GM12878 (cell line): ENCODE data around the gene IRS1. TPM values are rescaled to one million over a fixed set of nuclear protein-coding genes. Genes with fewer than 3 reads are reported as not detected.

Experiments used
- ATAC-seq: fragments of 200-7000 bp; cut with Tn5 transposase; 3 replicates; pipeline ENCODE4 v1.9.1; 2020; ENCODE audit warnings: mild to moderate bottlenecking, moderate library complexity
- BruUV-seq: library from RNA; stranded (reverse); fragments of 400-500 nt; replicated peaks from 2 replicates; lab custom pipeline; 2021; lab: Mats Ljungman, UMichigan
- CTCF ChIA-PET: fragments of 300-600 bp; sonication (Branson Sonifier 250); formaldehyde crosslinking; extraction: SDS; loops from one replicate; lab custom pipeline; 2021; ENCODE audit warnings: inconsistent platforms; lab: Yijun Ruan, JAX
- POLR2A ChIA-PET: fragments of 350-600 bp; formaldehyde crosslinking; extraction: SDS; loops from one replicate; lab custom pipeline; 2021; ENCODE audit warnings: inconsistent platforms; lab: Charles Lee
- RAD21 ChIA-PET: fragments of 300-600 bp; sonication (Branson Sonifier 250); formaldehyde crosslinking; loops from one replicate; lab custom pipeline; 2023; ENCODE audit warnings: antibody characterized with exemption; ENCODE audit not compliant: unreplicated experiment; lab: Charles Lee
- SMC1A ChIA-PET: fragments of 300-600 bp; sonication (Branson Sonifier 250); formaldehyde crosslinking; loops from one replicate; lab custom pipeline; 2023; ENCODE audit not compliant: unreplicated experiment, uncharacterized antibody; lab: Charles Lee
- DNase-seq: peaks from one replicate; pipeline ENCODE4 v3.0.0-alpha.2; 2011; ENCODE audit warnings: low read depth, low spot score
- FAIRE-seq: peaks from 3 replicates; lab custom pipeline; 2011; peaks lifted over from hg19 to GRCh38; lab: Jason Lieb, UNC
- H2AFZ ChIP-seq: 2 replicates; pipeline ENCODE4 v1.6.0; 2011; ENCODE audit warnings: low read depth, low read length, control low read depth; ENCODE audit not compliant: control insufficient read depth
- H3K27ac ChIP-seq: 2 replicates; pipeline ENCODE4 v1.5.1; 2011; ENCODE audit warnings: control low read depth; ENCODE audit not compliant: control insufficient read depth, insufficient read depth
- H3K27me3 ChIP-seq, 2 experiments: replicated peaks in 1 of 2; 2 replicates each; pipeline versions ENCODE4 v1.6.0 to v1.6.1; 2011; ENCODE audit warnings: low read length in 1 of 2; ENCODE audit not compliant: control insufficient read depth in 2 of 2, insufficient read depth in 2 of 2
- H3K36me3 ChIP-seq, 2 experiments: 2 replicates each; pipeline ENCODE4 v1.5.1; 2011; ENCODE audit warnings: low read length in 1 of 2; ENCODE audit not compliant: control insufficient read depth in 2 of 2, insufficient read depth in 2 of 2
- H3K4me1 ChIP-seq: 2 replicates; pipeline ENCODE4 v1.6.1; 2011; ENCODE audit warnings: mild to moderate bottlenecking, low read length, moderate library complexity, mixed read lengths; ENCODE audit not compliant: control insufficient read depth, insufficient read depth
- H3K4me2 ChIP-seq: 2 replicates; pipeline ENCODE4 v1.6.0; 2011; ENCODE audit warnings: control low read depth; ENCODE audit not compliant: control insufficient read depth, insufficient read depth
- H3K4me3 ChIP-seq: fragments of 200-600 bp; sonication (generic); 2 replicates; pipeline ENCODE4 v1.5.1; 2016
- H3K79me2 ChIP-seq: 2 replicates; pipeline ENCODE4 v1.6.0; 2011; ENCODE audit warnings: low read length; ENCODE audit not compliant: control insufficient read depth, insufficient read depth
- H3K9ac ChIP-seq: 2 replicates; pipeline ENCODE4 v1.8.0; 2011; ENCODE audit warnings: low read length, control low read depth, mixed read lengths; ENCODE audit not compliant: control insufficient read depth, insufficient read depth
- H3K9me3 ChIP-seq: replicated peaks from 3 replicates; pipeline ENCODE4 v1.5.1; 2011; ENCODE audit warnings: mild to moderate bottlenecking, low read length; ENCODE audit not compliant: control insufficient read depth, insufficient read depth
- H4K20me1 ChIP-seq: 2 replicates; pipeline ENCODE4 v1.6.0; 2011; ENCODE audit not compliant: control insufficient read depth, insufficient read depth
- CBFB ChIP-seq: IDR thresholded peaks from 2 replicates; pipeline ENCODE4 v1.6.1; 2016; ENCODE audit warnings: antibody characterized with exemption, low read depth
- CREB1 ChIP-seq: IDR thresholded peaks from 2 replicates; pipeline ENCODE4 v1.6.1; 2012; ENCODE audit warnings: low read depth, mild to moderate bottlenecking, inconsistent platforms
- CREM ChIP-seq: IDR thresholded peaks from 2 replicates; pipeline ENCODE4 v1.6.1; 2014; ENCODE audit warnings: antibody characterized with exemption, low read depth
- DPF2 ChIP-seq: fragments of 450-650 bp; IDR thresholded peaks from 2 replicates; pipeline ENCODE4 v1.6.1; 2017; ENCODE audit warnings: mild to moderate bottlenecking
- E4F1 ChIP-seq: fragments of 450-650 bp; IDR thresholded peaks from 2 replicates; pipeline ENCODE4 v1.6.1; 2018; ENCODE audit warnings: borderline replicate concordance, mild to moderate bottlenecking; ENCODE audit not compliant: partially characterized antibody
- EGR1 ChIP-seq, 2 experiments: IDR thresholded peaks; 1 replicate in 1 of 2; 2 replicates in 1 of 2; pipeline ENCODE4 v1.6.1; 2011 to 2012; ENCODE audit warnings: low read depth in 2 of 2, low read length in 2 of 2, borderline replicate concordance in 1 of 2, mild to moderate bottlenecking in 1 of 2, moderate library complexity in 1 of 2
- EZH2 ChIP-seq: IDR thresholded peaks from 2 replicates; pipeline ENCODE4 v1.6.1; 2012; ENCODE audit warnings: low read depth, mild to moderate bottlenecking, control low read depth, inconsistent platforms, low read length, borderline replicate concordance; ENCODE audit not compliant: control insufficient read depth
- JUND ChIP-seq: IDR thresholded peaks from 2 replicates; pipeline ENCODE4 v1.6.1; 2012; ENCODE audit warnings: low read depth, mild to moderate bottlenecking, low read length, improper control_type of control experiment, moderate library complexity
- MYB ChIP-seq: fragments of 150-350 bp; IDR thresholded peaks from 2 replicates; pipeline ENCODE4 v1.6.1; 2014; ENCODE audit warnings: mild to moderate bottlenecking, low read depth, low read length, borderline replicate concordance
- PAX8 ChIP-seq: fragments of 450-650 bp; IDR thresholded peaks from 2 replicates; pipeline ENCODE4 v1.6.1; 2017; ENCODE audit warnings: mild to moderate bottlenecking, moderate library complexity
- RAD21 ChIP-seq: IDR thresholded peaks from 2 replicates; pipeline ENCODE4 v1.6.1; 2011; ENCODE audit warnings: mild to moderate bottlenecking, low read depth, low read length, moderate library complexity; ENCODE audit not compliant: insufficient read depth
- RELA ChIP-seq: fragments of 450-650 bp; IDR thresholded peaks from 2 replicates; pipeline ENCODE4 v1.8.0; 2014; ENCODE audit warnings: borderline replicate concordance; ENCODE audit not compliant: partially characterized antibody
- RUNX3 ChIP-seq: IDR thresholded peaks from 2 replicates; pipeline ENCODE4 v1.6.1; 2012; ENCODE audit warnings: low read length, inconsistent platforms
- SREBF2 ChIP-seq: IDR thresholded peaks from 2 replicates; pipeline ENCODE4 v1.6.1; 2012; ENCODE audit warnings: mild to moderate bottlenecking, low read length
- TBL1XR1 ChIP-seq: IDR thresholded peaks from 2 replicates; pipeline ENCODE4 v1.6.1; 2012; ENCODE audit warnings: low read depth, low read length, improper control_type of control experiment
- ZBED1 ChIP-seq: IDR thresholded peaks from 2 replicates; pipeline ENCODE4 v1.6.1; 2016; ENCODE audit warnings: borderline replicate concordance
- ZNF217 ChIP-seq: fragments of 450-650 bp; IDR thresholded peaks from 2 replicates; pipeline ENCODE4 v1.6.1; 2017; ENCODE audit warnings: antibody characterized with exemption, mild to moderate bottlenecking
- WGBS: methylation state at CpG from one replicate; pipeline ENCODE4 v1.1.6; 2016; ENCODE audit warnings: low lambda C conversion rate; ENCODE audit not compliant: insufficient replicate concordance, insufficient coverage; ENCODE audit errors: missing lambda C conversion rate; 5-methylcytosine and 5-hydroxymethylcytosine counted together
- in situ Hi-C: fragments of 300-500 bp; cut with MboI; formaldehyde crosslinking; loops from 9 replicates; pipeline ENCODE4 v1.14.3; 2018; ENCODE audit warnings: mixed read lengths
- intact Hi-C: fragments of 100-400 bp; cut with micrococcal nuclease; formaldehyde crosslinking; loops from one replicate; pipeline ENCODE4 v1.14.2; 2022; ENCODE audit not compliant: unreplicated experiment
- polyA plus RNA-seq, 11 experiments: library from polyadenylated mRNA; depleted of rRNA in 4 of 11; unstranded in 6 of 11; stranded (reverse) in 5 of 11; fragments of >200 nt; fragmentation: Nextera tagmentation in 4 of 11; fragmentation: Illumina TruSeq in 1 of 11; extraction: Ambion mirVana in 4 of 11; extraction: Trizol in 1 of 11; gene quantifications; 1 replicate in 1 of 11; 2 replicates in 10 of 11; pipeline versions ENCODE4 v1.2.1 to v1.2.3, GENCODE V29; 2011 to 2016; ENCODE audit warnings: inconsistent platforms in 2 of 11, missing spikeins in 2 of 11, low read depth in 1 of 11
- total RNA-seq, 4 experiments: library from RNA; depleted of rRNA in 3 of 4; stranded (reverse); fragments of >200 nt in 3 of 4; fragmentation: Illumina TruSeq in 1 of 4; extraction: Trizol in 1 of 4; gene quantifications; 2 replicates each; pipeline versions ENCODE4 v1.2.1 to v1.2.3, GENCODE V29; 2013 to 2021
- TF ChIP-seq, protein P1 (sequence below): fragments of 150-350 bp; IDR thresholded peaks from 2 replicates; pipeline ENCODE4 v1.6.1; 2016; ENCODE audit warnings: low read depth, low read length

IRS1 gene
- total and polyA plus RNA-seq, 10 of the 15 experiments (the other 5 are each of a cell fraction or from before 2014, with no cell fraction given): 0.03 to 1.7 (median 0.34) TPM

DNA sequence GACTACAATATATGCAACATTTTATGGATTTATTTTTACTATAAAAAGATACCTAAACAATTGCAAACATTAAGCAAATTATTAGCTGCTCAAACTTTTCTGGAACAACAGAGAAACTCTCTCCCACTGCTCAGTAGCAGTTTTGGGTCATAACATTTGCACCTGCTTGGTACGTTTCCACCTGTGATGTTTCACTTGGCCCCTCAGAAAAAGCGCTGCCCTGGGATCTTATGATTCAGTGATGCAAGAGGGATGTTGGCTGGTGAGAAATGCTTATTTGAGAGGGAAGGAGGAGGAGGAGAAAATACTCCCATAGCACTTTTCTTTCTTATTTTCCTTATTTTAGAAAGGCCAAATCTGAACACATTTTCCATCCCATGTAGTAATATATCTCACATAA lies 9.2 kb downstream of the IRS1 start (continued):
- TF ChIP-seq EGR1 (IDR thresholded peaks at IDR 0.05; ENCODE audit: borderline replicate concordance in 1 of 2, low read depth in 2 of 2, low read length in 2 of 2) (no peak), RELA (no peak), EZH2 (no peak), ZNF217 (no peak)

DNA sequence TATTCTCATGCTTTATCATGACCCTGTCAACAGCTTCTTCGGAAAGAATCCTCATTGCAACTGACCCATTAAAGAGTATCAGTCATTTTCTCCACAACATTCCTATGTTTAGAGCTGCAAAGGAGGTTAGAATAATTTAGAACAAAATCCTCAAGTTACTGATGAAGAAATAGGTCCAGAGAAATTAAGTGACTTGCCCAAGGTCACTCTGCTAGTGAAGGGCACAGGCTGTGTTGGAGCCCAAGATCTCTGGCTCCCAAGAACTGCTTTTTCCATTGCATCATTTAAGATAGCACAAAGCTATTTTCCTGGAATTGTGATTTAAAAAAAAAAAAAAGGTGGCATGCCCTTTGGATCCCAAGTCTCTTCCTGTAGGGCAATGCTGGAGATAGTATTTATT lies 9.6 kb downstream of the IRS1 start:
- 94% methylated on average over 1 of the region's 1 CpG for WGBS
- H3K4me1 ChIP-seq: peaks cover 6% of the 10 kb centered on the region
- no peaks in the 10 kb centered on the region for H3K9me3 ChIP-seq
- RAD21 ChIA-PET: interaction anchor here (1.1 to 1.5 kb wide), 2 partner anchors 13 kb away, joined by 3 read pairs; no protein-coding TSS in a partner anchor
- no peak overlapping the region for H2AFZ ChIP-seq
- BruUV-seq: no TSS peak
- H3K36me3 ChIP-seq: no peaks in the 10 kb centered on the region
- no peak overlapping the region for H3K4me2 ChIP-seq
- in situ Hi-C loops (no loop called here), intact Hi-C loops (no loop called here)
- H3K4me3 ChIP-seq: no peak overlapping the region
- H3K27me3 ChIP-seq: no peaks in the 10 kb centered on the region
- SMC1A ChIA-PET: interaction anchor here (0.9 to 5.3 kb wide), 3 partner anchors 8 to 19 kb away, joined by 3 to 26 read pairs (median 4); no protein-coding TSS in a partner anchor
- FAIRE-seq: no peak
- POLR2A ChIA-PET: interaction anchor here (0.7 to 2.3 kb wide), 2 partner anchors 12 to 17 kb away, joined by 3 to 10 read pairs; no protein-coding TSS in a partner anchor
- CTCF ChIA-PET: interaction anchor here (1.2 to 4.4 kb wide), 3 partner anchors 8 to 12 kb away, joined by 3 to 16 read pairs (median 3); no protein-coding TSS in a partner anchor
- no peaks in the 10 kb centered on the region for H4K20me1 ChIP-seq
- ATAC-seq: no peak
- H3K79me2 ChIP-seq: no peaks in the 10 kb centered on the region
- no peak overlapping the region for H3K9ac ChIP-seq
- no peak for DNase-seq
- H3K27ac ChIP-seq: no peak overlapping the region
- TF ChIP-seq JUND: no peak
- TF ChIP-seq RUNX3: no peak
- TF ChIP-seq PAX8: no peak
- no peak for TF ChIP-seq CREB1
- no peak for TF ChIP-seq ZBED1
- TF ChIP-seq E4F1: no peak
- no peak for TF ChIP-seq CREM
- TF ChIP-seq, protein P1, sequence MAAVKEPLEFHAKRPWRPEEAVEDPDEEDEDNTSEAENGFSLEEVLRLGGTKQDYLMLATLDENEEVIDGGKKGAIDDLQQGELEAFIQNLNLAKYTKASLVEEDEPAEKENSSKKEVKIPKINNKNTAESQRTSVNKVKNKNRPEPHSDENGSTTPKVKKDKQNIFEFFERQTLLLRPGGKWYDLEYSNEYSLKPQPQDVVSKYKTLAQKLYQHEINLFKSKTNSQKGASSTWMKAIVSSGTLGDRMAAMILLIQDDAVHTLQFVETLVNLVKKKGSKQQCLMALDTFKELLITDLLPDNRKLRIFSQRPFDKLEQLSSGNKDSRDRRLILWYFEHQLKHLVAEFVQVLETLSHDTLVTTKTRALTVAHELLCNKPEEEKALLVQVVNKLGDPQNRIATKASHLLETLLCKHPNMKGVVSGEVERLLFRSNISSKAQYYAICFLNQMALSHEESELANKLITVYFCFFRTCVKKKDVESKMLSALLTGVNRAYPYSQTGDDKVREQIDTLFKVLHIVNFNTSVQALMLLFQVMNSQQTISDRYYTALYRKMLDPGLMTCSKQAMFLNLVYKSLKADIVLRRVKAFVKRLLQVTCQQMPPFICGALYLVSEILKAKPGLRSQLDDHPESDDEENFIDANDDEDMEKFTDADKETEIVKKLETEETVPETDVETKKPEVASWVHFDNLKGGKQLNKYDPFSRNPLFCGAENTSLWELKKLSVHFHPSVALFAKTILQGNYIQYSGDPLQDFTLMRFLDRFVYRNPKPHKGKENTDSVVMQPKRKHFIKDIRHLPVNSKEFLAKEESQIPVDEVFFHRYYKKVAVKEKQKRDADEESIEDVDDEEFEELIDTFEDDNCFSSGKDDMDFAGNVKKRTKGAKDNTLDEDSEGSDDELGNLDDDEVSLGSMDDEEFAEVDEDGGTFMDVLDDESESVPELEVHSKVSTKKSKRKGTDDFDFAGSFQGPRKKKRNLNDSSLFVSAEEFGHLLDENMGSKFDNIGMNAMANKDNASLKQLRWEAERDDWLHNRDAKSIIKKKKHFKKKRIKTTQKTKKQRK: no peak
- no peak for TF ChIP-seq SREBF2
- no peak for TF ChIP-seq DPF2
- no peak for TF ChIP-seq TBL1XR1
- TF ChIP-seq RAD21: no peak
- TF ChIP-seq CBFB: no peak
- no peak for TF ChIP-seq MYB
